ENCODE results near the gene ARHGAP29. TPM values are rescaled to one million over a fixed set of nuclear protein-coding genes. Genes with fewer than 3 reads are reported as not detected.
"Not testable (repeated sequence)": the region's sequence is repeated elsewhere in the genome, so short reads cannot be mapped to it uniquely, and the experiment has no call there.

Gene ARHGAP29
- total RNA-seq, 3 donors from 2014 or later (not counting 1 experiment from before 2014, with no cell fraction given) = 0.07 TPM; not detected in 2

GRCh38 chr1:94160811-94161210 is 76.6 kb downstream of the ARHGAP29 start:
- no peaks in the 10 kb centered on the region for H3K4me1 ChIP-seq (ENCODE audit: control insufficient read depth, insufficient read depth, low read length)
- no peaks in the 10 kb centered on the region for H3K36me3 ChIP-seq (ENCODE audit: control insufficient read depth, insufficient read depth, low read length)
- no peaks in the 10 kb centered on the region for H3K4me1 Mint-ChIP-seq
- no peaks in the 10 kb centered on the region for H3K9me3 Mint-ChIP-seq
- H3K27me3 ChIP-seq (ENCODE audit: control insufficient read depth, insufficient read depth, low read length) = no peaks in the 10 kb centered on the region
- no peak for TF ChIP-seq CTCF (IDR thresholded peaks at IDR 0.05)
- H3K9me3 ChIP-seq (ENCODE audit: control insufficient read depth, insufficient read depth, low read length) = no peaks in the 10 kb centered on the region
- H3K4me3 Mint-ChIP-seq = no peak overlapping the region
- H3K4me3 ChIP-seq (ENCODE audit: low read length) = no peak overlapping the region
- ATAC-seq = no peak
- 89% methylated on average over 4 of the region's 4 CpGs for WGBS (ENCODE audit: insufficient coverage)
- no peaks in the 10 kb centered on the region for H3K36me3 Mint-ChIP-seq
- no peak for DNase-seq
- peaks cover 21 to 41% of the 10 kb centered on the region in 2 donors for H3K27me3 Mint-ChIP-seq (ENCODE audit: low read depth in 2 of 2)
- H3K27ac ChIP-seq (ENCODE audit: low read length) = no peak overlapping the region
- no peak overlapping the region for H3K27ac Mint-ChIP-seq
- intact Hi-C loops (cut with micrococcal nuclease) = no loop called here

DNA sequence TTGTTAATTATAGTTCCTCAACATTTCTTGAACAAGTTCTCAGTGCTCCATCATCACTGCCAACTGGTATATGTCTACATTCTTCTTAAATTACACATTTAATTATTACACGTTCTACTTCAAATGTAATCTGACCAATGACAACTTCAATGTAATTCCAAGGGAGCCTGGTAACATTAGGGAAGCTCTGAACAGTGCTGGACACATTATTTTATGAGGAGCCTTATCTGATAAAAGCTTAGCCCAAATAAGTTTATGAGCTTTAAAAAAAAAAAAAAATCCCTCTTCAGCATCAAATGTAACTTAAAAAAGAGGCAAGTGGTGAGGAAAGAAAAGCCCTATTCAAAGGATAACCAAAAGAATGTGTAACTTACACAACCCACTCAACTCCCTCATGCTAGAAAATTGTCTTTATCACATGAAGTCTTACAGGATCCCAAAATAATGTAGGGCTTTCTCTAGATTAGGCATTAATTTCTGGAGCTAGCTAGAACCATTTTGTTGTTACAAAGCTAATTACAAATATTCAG is 81.2 kb downstream of the ARHGAP29 start:
- Histone ChIP-seq H3K4me1 (ENCODE audit: control insufficient read depth, insufficient read depth, low read length) (no peaks in the 10 kb centered on the region), H3K36me3 (ENCODE audit: control insufficient read depth, insufficient read depth, low read length) (no peaks in the 10 kb centered on the region), H3K4me3 (ENCODE audit: low read length) (no peak overlapping the region), H3K27me3 (ENCODE audit: control insufficient read depth, insufficient read depth, low read length) (no peaks in the 10 kb centered on the region), H3K9me3 (ENCODE audit: control insufficient read depth, insufficient read depth, low read length) (no peaks in the 10 kb centered on the region), H3K27ac (ENCODE audit: low read length) (no peak overlapping the region)
- Mint-ChIP-seq H3K36me3 (no peaks in the 10 kb centered on the region), H3K27me3 (ENCODE audit: low read depth in 2 of 2) (peaks cover 18 to 33% of the 10 kb centered on the region in 2 donors), H3K27ac (no peak overlapping the region), H3K4me1 (no peaks in the 10 kb centered on the region), H3K9me3 (no peaks in the 10 kb centered on the region), H3K4me3 (no peak overlapping the region)
- TF ChIP-seq CTCF (IDR thresholded peaks at IDR 0.05) = no peak
- 92% methylated on average over 1 of the region's 1 CpG for WGBS (ENCODE audit: insufficient coverage)
- intact Hi-C loops (cut with micrococcal nuclease) = no loop called here
- no peak for DNase-seq
- ATAC-seq = no peak

DNA sequence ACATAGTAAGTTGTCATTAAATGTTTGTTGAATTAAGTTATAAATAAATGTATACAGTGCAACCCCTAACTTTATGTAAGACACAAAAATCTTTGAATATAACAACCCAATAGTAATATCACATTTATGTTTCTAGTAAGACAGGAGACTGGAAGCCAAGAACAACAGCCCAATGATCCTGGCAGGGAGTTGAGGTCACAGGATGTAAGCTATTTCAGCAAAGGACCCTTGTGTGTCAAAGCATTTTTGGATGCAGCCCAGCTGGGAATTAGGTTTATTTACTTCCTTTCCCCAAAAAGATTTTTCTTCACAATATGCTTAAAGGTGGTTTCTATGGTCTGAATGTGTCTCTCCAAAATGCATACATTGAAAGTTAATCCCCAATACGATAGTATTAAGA is 82.4 kb downstream of the ARHGAP29 start:
- no peak for ATAC-seq
- Mint-ChIP-seq H3K4me1 (no peaks in the 10 kb centered on the region), H3K27me3 (ENCODE audit: low read depth in 2 of 2) (peaks cover 9 to 21% of the 10 kb centered on the region in 2 donors), H3K27ac (no peak overlapping the region), H3K9me3 (no peaks in the 10 kb centered on the region), H3K36me3 (no peaks in the 10 kb centered on the region), H3K4me3 (no peak overlapping the region)
- WGBS (ENCODE audit: insufficient coverage) = 100% methylated on average over 1 of the region's 1 CpG
- DNase-seq = no peak
- no peaks in the 10 kb centered on the region for H3K27me3 ChIP-seq (ENCODE audit: control insufficient read depth, insufficient read depth, low read length)
- H3K36me3 ChIP-seq (ENCODE audit: control insufficient read depth, insufficient read depth, low read length) = no peaks in the 10 kb centered on the region
- no peak overlapping the region for H3K27ac ChIP-seq (ENCODE audit: low read length)
- no peaks in the 10 kb centered on the region for H3K4me1 ChIP-seq (ENCODE audit: control insufficient read depth, insufficient read depth, low read length)
- TF ChIP-seq CTCF (IDR thresholded peaks at IDR 0.05) = no peak
- H3K9me3 ChIP-seq (ENCODE audit: control insufficient read depth, insufficient read depth, low read length) = no peaks in the 10 kb centered on the region
- no peak overlapping the region for H3K4me3 ChIP-seq (ENCODE audit: low read length)
- intact Hi-C loops (cut with micrococcal nuclease) = no loop called here

- Histone ChIP-seq H3K9me3 (ENCODE audit: control insufficient read depth, insufficient read depth, low read length) (no peaks in the 10 kb centered on the region), H3K36me3 (ENCODE audit: control insufficient read depth, insufficient read depth, low read length) (no peaks in the 10 kb centered on the region), H3K4me1 (ENCODE audit: control insufficient read depth, insufficient read depth, low read length) (no peaks in the 10 kb centered on the region), H3K27ac (ENCODE audit: low read length) (no peak overlapping the region), H3K27me3 (ENCODE audit: control insufficient read depth, insufficient read depth, low read length) (no peaks in the 10 kb centered on the region), H3K4me3 (ENCODE audit: low read length) (no peak overlapping the region)
- Mint-ChIP-seq H3K36me3 (no peaks in the 10 kb centered on the region), H3K4me3 (no peak overlapping the region), H3K27me3 (ENCODE audit: low read depth in 2 of 2) (peaks cover 6 to 9% of the 10 kb centered on the region in 2 donors), H3K27ac (no peak overlapping the region), H3K4me1 (no peaks in the 10 kb centered on the region), H3K9me3 (no peaks in the 10 kb centered on the region)
- intact Hi-C loops (cut with micrococcal nuclease) = no loop called here
- 67% methylated on average over 1 of the region's 1 CpG for WGBS (ENCODE audit: insufficient coverage)
- no peak for DNase-seq
- ATAC-seq = no peak
- TF ChIP-seq CTCF (IDR thresholded peaks at IDR 0.05) = no peak
Measured at GRCh38 chr1:94153133-94153532, 84.3 kb downstream of the ARHGAP29 start.

GRCh38 chr1:94149166-94149565 is 88.2 kb downstream of the ARHGAP29 start:
- H3K9me3 Mint-ChIP-seq; H3K4me3 ChIP-seq (ENCODE audit: low read length); H3K4me3 Mint-ChIP-seq; H3K9me3 ChIP-seq (ENCODE audit: control insufficient read depth, insufficient read depth, low read length); H3K4me1 Mint-ChIP-seq; intact Hi-C loops (cut with micrococcal nuclease); H3K27ac Mint-ChIP-seq; H3K4me1 ChIP-seq (ENCODE audit: control insufficient read depth, insufficient read depth, low read length); H3K36me3 Mint-ChIP-seq; H3K36me3 ChIP-seq (ENCODE audit: control insufficient read depth, insufficient read depth, low read length); DNase-seq; ATAC-seq; H3K27ac ChIP-seq (ENCODE audit: low read length); H3K27me3 ChIP-seq (ENCODE audit: control insufficient read depth, insufficient read depth, low read length): not testable (repeated sequence)
- H3K27me3 Mint-ChIP-seq (ENCODE audit: low read depth in 2 of 2) = peaks cover 7 to 12% of the 10 kb centered on the region in 2 donors

All from natural killer cell (primary cell).